K562 (cell line): ENCODE data around the gene C11orf86. TPM values are rescaled to one million over a fixed set of nuclear protein-coding genes. Genes with fewer than 3 reads are reported as not detected.

Experiments
- ATAC-seq: fragments of 200-7000 bp; cut with Tn5 transposase; 3 replicates; pipeline ENCODE4 v1.9.1; 2020; ENCODE audit warnings: moderate library complexity
- BruUV-seq: library from RNA; stranded (reverse); fragments of 400-500 nt; replicated peaks from 2 replicates; lab custom pipeline; 2021; lab: Mats Ljungman, UMichigan
- CTCF ChIA-PET: fragments of 300-600 bp; formaldehyde crosslinking; extraction: SDS; loops from one replicate; lab custom pipeline; 2021; ENCODE audit warnings: low intra/inter-chr PET ratio; lab: Yijun Ruan, JAX
- POLR2A ChIA-PET: fragments of 300-600, 350-650 bp; sonication (Branson Sonifier 250); formaldehyde crosslinking; extraction: SDS; loops from one replicate; lab custom pipeline; 2021; ENCODE audit warnings: antibody characterized with exemption, inconsistent platforms; lab: Yijun Ruan, JAX
- DNase-seq, 4 experiments: peaks; one replicate each; pipeline versions ENCODE4 v3.0.0 to v3.0.0-alpha.2; 2011 to 2018; ENCODE audit warnings: low spot score in 3 of 4, mixed read lengths in 3 of 4; ENCODE audit errors: extremely low read depth in 1 of 4
- FAIRE-seq: peaks from 2 replicates; lab custom pipeline; 2011; peaks lifted over from hg19 to GRCh38; lab: Jason Lieb, UNC
- H2AFZ ChIP-seq: 2 replicates; pipeline ENCODE4 v1.6.0; 2011; ENCODE audit warnings: low read depth, low read length, control low read depth, inconsistent platforms
- H3K27ac ChIP-seq: fragments of 200-600 bp; 3 replicates; pipeline ENCODE4 v1.8.0; 2011; ENCODE audit warnings: low read depth, mild to moderate bottlenecking, control low read depth, inconsistent platforms, low read length, moderate library complexity, mixed read lengths; ENCODE audit errors: extremely low read depth
- H3K27me3 ChIP-seq, 2 experiments: fragments of 300-600 bp in 1 of 2; 2 replicates in 1 of 2; 3 replicates in 1 of 2; pipeline versions ENCODE4 v1.6.0 to v1.8.0; 2011; ENCODE audit warnings: inconsistent platforms in 2 of 2, low read length in 2 of 2, mild to moderate bottlenecking in 1 of 2, mixed read lengths in 1 of 2, moderate library complexity in 1 of 2; ENCODE audit not compliant: control insufficient read depth in 2 of 2, insufficient read depth in 2 of 2
- H3K36me3 ChIP-seq: fragments of 300-600 bp; 3 replicates; pipeline ENCODE4 v1.8.0; 2011; ENCODE audit warnings: mild to moderate bottlenecking, low read length, inconsistent platforms; ENCODE audit not compliant: control insufficient read depth, insufficient read depth
- H3K4me1 ChIP-seq, 2 experiments: fragments of 200-600 bp in 1 of 2; replicated peaks in 1 of 2; 2 replicates in 1 of 2; 3 replicates in 1 of 2; pipeline versions ENCODE4 v1.5.1 to v1.8.0; 2011; ENCODE audit warnings: inconsistent platforms in 2 of 2, low read length in 2 of 2, mild to moderate bottlenecking in 1 of 2, mixed read lengths in 1 of 2, moderate library complexity in 1 of 2; ENCODE audit not compliant: control insufficient read depth in 2 of 2, insufficient read depth in 2 of 2
- H3K4me2 ChIP-seq: 2 replicates; pipeline ENCODE4 v1.6.1; 2011; ENCODE audit warnings: low read length, control low read depth, inconsistent platforms, mixed read lengths; ENCODE audit not compliant: insufficient read depth
- H3K4me3 ChIP-seq: fragments of 200-600 bp; sonication (generic), shearing (Covaris generic); 2 replicates; pipeline ENCODE4 v1.5.1; 2016; ENCODE audit warnings: control low read depth, inconsistent platforms
- H3K79me2 ChIP-seq: fragments of 200-600 bp; 3 replicates; pipeline ENCODE4 v1.8.0; 2011; ENCODE audit warnings: low read length, inconsistent platforms; ENCODE audit not compliant: control insufficient read depth, insufficient read depth
- H3K9ac ChIP-seq, 2 experiments: 2 replicates each; pipeline versions ENCODE4 v1.6.0 to v1.6.1; 2011; ENCODE audit warnings: low read depth in 2 of 2, low read length in 2 of 2, control low read depth in 1 of 2, inconsistent platforms in 1 of 2, mild to moderate bottlenecking in 1 of 2, mixed read lengths in 1 of 2; ENCODE audit not compliant: insufficient read depth in 1 of 2
- H3K9me1 ChIP-seq: one replicate; pipeline ENCODE4 v1.6.0; 2011; ENCODE audit warnings: inconsistent platforms, mild to moderate bottlenecking, low read length, moderate library complexity; ENCODE audit not compliant: control insufficient read depth, insufficient read depth
- H3K9me3 ChIP-seq: replicated peaks from 2 replicates; pipeline ENCODE4 v1.5.1; 2011; ENCODE audit warnings: low read depth, low read length, inconsistent platforms; ENCODE audit not compliant: control insufficient read depth, insufficient read depth
- H4K20me1 ChIP-seq: replicated peaks from 2 replicates; pipeline ENCODE4 v1.6.1; 2011; ENCODE audit warnings: low read length, inconsistent platforms, mixed read lengths; ENCODE audit not compliant: control insufficient read depth, insufficient read depth
- ARID1B ChIP-seq: fragments of 450-650 bp; IDR thresholded peaks from 2 replicates; pipeline ENCODE4 v1.6.1; 2016; ENCODE audit warnings: antibody characterized with exemption, mild to moderate bottlenecking, inconsistent platforms
- BCOR ChIP-seq: fragments of 450-650 bp; IDR thresholded peaks from 2 replicates; pipeline ENCODE4 v1.6.1; 2016
- CXXC5 ChIP-seq: fragments of 250-450 bp; sonication (Bioruptor Pico); IDR thresholded peaks from 2 replicates; pipeline ENCODE4 v1.8.0; 2022; ENCODE audit warnings: inconsistent platforms, mild to moderate bottlenecking, moderate library complexity
- ETV6 ChIP-seq, 3 experiments: fragments of 150-350 bp in 1 of 3; sonication (generic) in 1 of 3; formaldehyde crosslinking in 1 of 3; IDR thresholded peaks; 2 replicates each; pipeline versions ENCODE4 v1.6.1 to v1.8.0; 2014 to 2022; ENCODE audit warnings: borderline replicate concordance in 2 of 3, low read depth in 2 of 3, antibody characterized with exemption in 1 of 3, low read length in 1 of 3, mild to moderate bottlenecking in 1 of 3, missing genetic modification reagents in 1 of 3
- FOXJ2 ChIP-seq: fragments of 200-800 bp; sonication (Bioruptor generic); IDR thresholded peaks from 2 replicates; pipeline ENCODE4 v1.6.1; 2016; ENCODE audit warnings: missing genetic modification characterization, missing compliant biosample characterization
- GATAD2A ChIP-seq: fragments of 450-650 bp; IDR thresholded peaks from 2 replicates; pipeline ENCODE4 v1.6.1; 2017
- JUN ChIP-seq, 2 experiments: sonication (generic) in 1 of 2; formaldehyde crosslinking in 1 of 2; IDR thresholded peaks; 2 replicates each; pipeline versions ENCODE4 v1.6.1 to v1.8.0; 2012 to 2022; ENCODE audit warnings: borderline replicate concordance in 2 of 2, mild to moderate bottlenecking in 2 of 2, improper control_type of control experiment in 1 of 2, low read depth in 1 of 2, low read length in 1 of 2, missing genetic modification reagents in 1 of 2
- JUNB ChIP-seq: fragments of 450-650 bp; formaldehyde crosslinking; conservative IDR thresholded peaks from 2 replicates; pipeline ENCODE4 v1.4.0; 2020; ENCODE audit warnings: mild to moderate bottlenecking
- MAFF ChIP-seq: IDR thresholded peaks from 2 replicates; pipeline ENCODE4 v1.6.1; 2012; ENCODE audit warnings: low read length, improper control_type of control experiment
- MTA1 ChIP-seq: fragments of 450-650 bp; IDR thresholded peaks from 2 replicates; pipeline ENCODE4 v1.6.1; 2017; ENCODE audit warnings: borderline replicate concordance
- NFE2 ChIP-seq: IDR thresholded peaks from 2 replicates; pipeline ENCODE4 v1.6.1; 2014; ENCODE audit warnings: antibody characterized with exemption, low read depth
- NR4A1 ChIP-seq, 2 experiments: fragments of 250-450 bp in 1 of 2; fragments of 450-650 bp in 1 of 2; sonication (Bioruptor Pico) in 1 of 2; IDR thresholded peaks; 2 replicates each; pipeline versions ENCODE4 v1.4.0 to v1.6.1; 2016 to 2020; ENCODE audit warnings: mild to moderate bottlenecking in 2 of 2, missing compliant biosample characterization in 1 of 2, missing genetic modification characterization in 1 of 2, moderate library complexity in 1 of 2
- POLR2B ChIP-seq: fragments of 450-650 bp; IDR thresholded peaks from 2 replicates; pipeline ENCODE4 v1.6.1; 2018; ENCODE audit warnings: low read depth; ENCODE audit not compliant: partially characterized antibody
- PRPF4 ChIP-seq: fragments of 200-400 bp; formaldehyde crosslinking; IDR thresholded peaks from one replicate; pipeline ENCODE4 v1.6.1; 2017; ENCODE audit warnings: low read length, low read depth, mild to moderate bottlenecking; ENCODE audit not compliant: insufficient read depth, poor library complexity, severe bottlenecking
- SOX6 ChIP-seq: fragments of 450-650 bp; IDR thresholded peaks from 2 replicates; pipeline ENCODE4 v1.6.1; 2014; ENCODE audit warnings: mild to moderate bottlenecking
- SP1 ChIP-seq: sonication (generic); formaldehyde crosslinking; IDR thresholded peaks from 2 replicates; pipeline ENCODE4 v1.8.1; 2022; ENCODE audit warnings: mild to moderate bottlenecking, missing genetic modification reagents
- SRSF9 ChIP-seq: fragments of 200-400 bp; formaldehyde crosslinking; IDR thresholded peaks from 2 replicates; pipeline ENCODE4 v1.6.1; 2017; ENCODE audit warnings: low read depth, low read length, borderline replicate concordance
- TBP ChIP-seq: optimal IDR thresholded peaks from 2 replicates; pipeline ENCODE3; 2011; ENCODE audit warnings: low read depth, low read length, improper control_type of control experiment
- TEAD4 ChIP-seq, 2 experiments: sonication (generic) in 1 of 2; formaldehyde crosslinking in 1 of 2; IDR thresholded peaks; 2 replicates each; pipeline versions ENCODE4 v1.6.1 to v1.8.0; 2012 to 2022; ENCODE audit warnings: borderline replicate concordance in 1 of 2, inconsistent platforms in 1 of 2, low read length in 1 of 2, mild to moderate bottlenecking in 1 of 2, missing genetic modification reagents in 1 of 2
- U2AF1 ChIP-seq: fragments of 200-400 bp; formaldehyde crosslinking; optimal IDR thresholded peaks from 2 replicates; pipeline ENCODE3; 2017; ENCODE audit warnings: mild to moderate bottlenecking, low read depth, low read length, moderate library complexity
- ZNF165 ChIP-seq: fragments of 250-450 bp; sonication (Bioruptor Pico); IDR thresholded peaks from 2 replicates; pipeline ENCODE4 v1.4.0; 2020; ENCODE audit warnings: borderline replicate concordance
- ZNF444 ChIP-seq: fragments of 250-450 bp; sonication (Bioruptor Pico); IDR thresholded peaks from 2 replicates; pipeline ENCODE4 v1.4.0; 2020; ENCODE audit warnings: mild to moderate bottlenecking, moderate library complexity
- ZNF589 ChIP-seq: fragments of 200-800 bp; sonication (Bioruptor generic); IDR thresholded peaks from 2 replicates; pipeline ENCODE4 v1.6.1; 2016; ENCODE audit warnings: low read depth, missing genetic modification characterization, missing compliant biosample characterization
- WGBS: fragments of 100-300 bp; shearing (Covaris generic); methylation state at CpG from one replicate; pipeline ENCODE4 v1.1.6; 2016; ENCODE audit warnings: low coverage, mixed read lengths; ENCODE audit not compliant: insufficient coverage; ENCODE audit errors: missing lambda C conversion rate; 5-methylcytosine and 5-hydroxymethylcytosine counted together
- in situ Hi-C: fragments of 300-500 bp; cut with MboI; formaldehyde crosslinking; loops from 4 replicates; pipeline ENCODE4 v1.15.0; 2018; ENCODE audit warnings: inconsistent platforms, mixed read lengths
- intact Hi-C: fragments of 100-400 bp; cut with micrococcal nuclease; formaldehyde crosslinking; loops from 2 replicates; pipeline ENCODE4 v1.14.2; 2022
- polyA plus RNA-seq, 8 experiments: library from polyadenylated mRNA; depleted of rRNA in 4 of 8; stranded (reverse) in 5 of 8; unstranded in 3 of 8; fragments of >200 nt; fragmentation: Nextera tagmentation in 2 of 8; fragmentation: Illumina TruSeq in 1 of 8; extraction: Ambion mirVana in 2 of 8; extraction: Trizol in 1 of 8; gene quantifications; 2 replicates each; pipeline versions ENCODE4 v1.2.1 to v1.2.3, GENCODE V29; 2011 to 2014; ENCODE audit warnings: inconsistent platforms in 1 of 8, missing spikeins in 1 of 8
- total RNA-seq, 7 experiments: library from RNA; depleted of rRNA in 6 of 7; stranded (reverse); fragments of >200 nt in 6 of 7; fragmentation: Illumina TruSeq in 2 of 7; extraction: Trizol in 2 of 7; gene quantifications; 2 replicates each; pipeline versions ENCODE4 v1.2.1 to v1.2.3, GENCODE V29; 2011 to 2021; ENCODE audit warnings: low replicate concordance in 1 of 7
- TF ChIP-seq, protein P1 (sequence below): fragments of 250-450 bp; sonication (Bioruptor Pico); IDR thresholded peaks from 2 replicates; pipeline ENCODE4 v1.8.0; 2021; ENCODE audit warnings: moderate library complexity, mild to moderate bottlenecking, inconsistent platforms

Gene C11orf86
- total and polyA plus RNA-seq, 9 of the 15 experiments (the other 6 are each of a cell fraction or from before 2014, with no cell fraction given), result not detected

DNA sequence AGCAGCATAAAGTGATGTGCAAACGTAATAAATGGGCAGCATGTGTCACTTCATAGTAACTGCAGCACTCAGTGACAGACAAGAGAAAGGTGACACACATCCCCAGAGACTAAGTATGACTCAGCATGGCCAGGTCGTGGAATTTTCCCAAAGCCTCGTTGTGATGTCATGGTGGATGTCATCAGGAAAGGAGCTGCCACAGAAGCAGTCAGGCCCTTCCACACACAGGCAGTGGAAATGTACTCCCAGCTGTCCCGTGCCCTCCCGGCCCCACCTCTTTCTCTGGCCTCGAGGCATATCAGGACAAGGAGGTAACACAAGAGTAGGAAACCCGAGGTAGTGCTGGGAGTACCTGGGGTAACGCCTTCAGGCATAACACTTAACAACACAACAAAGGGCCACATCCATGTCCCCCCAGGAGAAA, 25.0 kb upstream of the C11orf86 start:
- 15% methylated on average over 8 of the region's 8 CpGs for WGBS
- Histone ChIP-seq H4K20me1 (no peaks in the 10 kb centered on the region), H2AFZ (peak overlapping the region; percentile 83), H3K9me3 (no peaks in the 10 kb centered on the region), H3K79me2 (no peaks in the 10 kb centered on the region), H3K27me3 (no peaks in the 10 kb centered on the region), H3K4me3 (no peak overlapping the region), H3K4me1 (peaks cover 0 to 10% of the 10 kb centered on the region in 2 experiments; a peak in 3 of 5 replicates), H3K9me1 (no peaks in the 10 kb centered on the region), H3K4me2 (peak overlapping the region; percentile 60; the same call in 1 of the 2 replicates), H3K36me3 (peaks cover 7% of the 10 kb centered on the region; the same call in 1 of the 3 replicates), H3K9ac (peak overlapping the region; percentile 48 to 57; a peak in 2 of 4 replicates), H3K27ac (peak overlapping the region; percentile 72; the same call in 2 of the 3 replicates)
- in situ Hi-C loops (no loop called here), intact Hi-C loops (no loop called here)
- ChIA-PET POLR2A (interaction anchor here (0.7 to 1.4 kb wide), 7 partner anchors 9 to 205 kb away, joined by 3 to 9 read pairs (median 3); partner anchors contain the start of gene PC), CTCF (no interaction called here)
- DNase-seq (peak; percentile 77 to 86 (median 79)), ATAC-seq (peak; percentile 89), FAIRE-seq (peak; percentile 89)
- no TSS peak for BruUV-seq
- TF ChIP-seq SOX6, result 0 out of 2 replicates have a peak, but pooled peaks have one; percentile 45
- TF ChIP-seq POLR2B, result no peak
- TF ChIP-seq ARID1B, result peak; percentile 60
- no peak for TF ChIP-seq SRSF9
- peak; percentile 35; the same call in 1 of the 2 replicates for TF ChIP-seq TEAD4 (IDR thresholded peaks at IDR 0.05; ENCODE audit: low read length)
- TF ChIP-seq TEAD4 (CRISPR knock-in tag; IDR thresholded peaks at IDR 0.05; ENCODE audit: borderline replicate concordance), result no peak
- TF ChIP-seq ZNF165 (CRISPR knock-in tag), result no peak
- TF ChIP-seq PRPF4, result no peak
- TF ChIP-seq GATAD2A, result 0 out of 2 replicates have a peak, but pooled peaks have one; percentile 20
- peak; percentile 75 for TF ChIP-seq MAFF
- TF ChIP-seq, protein P1, sequence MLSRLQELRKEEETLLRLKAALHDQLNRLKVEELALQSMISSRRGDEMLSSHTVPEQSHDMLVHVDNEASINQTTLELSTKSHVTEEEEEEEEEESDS (CRISPR knock-in tag), result no peak
- peak; percentile 38; the same call in 1 of the 2 replicates for TF ChIP-seq MTA1
- TF ChIP-seq TBP, result no peak
- TF ChIP-seq SP1, result no peak
- peak; percentile 92 for TF ChIP-seq JUN (IDR thresholded peaks at IDR 0.05; ENCODE audit: borderline replicate concordance, low read depth, low read length)
- no peak; the same call in 1 of the 2 replicates for TF ChIP-seq JUN (CRISPR knock-in tag; IDR thresholded peaks at IDR 0.05; ENCODE audit: borderline replicate concordance)
- peak; percentile 93 for TF ChIP-seq NFE2
- TF ChIP-seq ZNF444, result no peak
- no peak for TF ChIP-seq BCOR
- 0 out of 2 replicates have a peak, but pooled peaks have one; percentile 31 for TF ChIP-seq CXXC5 (CRISPR knock-in tag)
- no peak for TF ChIP-seq ETV6 (IDR thresholded peaks at IDR 0.05; ENCODE audit: borderline replicate concordance in 1 of 2, low read depth in 2 of 2, low read length in 1 of 2)
- no peak for TF ChIP-seq ETV6 (CRISPR knock-in tag; IDR thresholded peaks at IDR 0.05; ENCODE audit: borderline replicate concordance)
- TF ChIP-seq ZNF589 (CRISPR knock-in tag), result no peak
- TF ChIP-seq JUNB (CRISPR knock-in tag), result 0 out of 2 replicates have a peak, but pooled peaks have one; percentile 39
- no peak for TF ChIP-seq NR4A1 (CRISPR knock-in tag; IDR thresholded peaks at IDR 0.05)
- TF ChIP-seq NR4A1 (tag; IDR thresholded peaks at IDR 0.05), result 0 out of 2 replicates have a peak, but pooled peaks have one; percentile 47
- 0 out of 2 replicates have a peak, but pooled peaks have one; percentile 39 for TF ChIP-seq FOXJ2 (tag)
- TF ChIP-seq U2AF1, result no peak
